ENCODE results near the gene TPPP3. TPM values are rescaled to one million over a fixed set of nuclear protein-coding genes. Genes with fewer than 3 reads are reported as not detected.

Gene TPPP3
- total RNA-seq, result 123 TPM
- long read RNA-seq, transcript TPPP3-202 (4 exons, 1,058 nt), result major isoform, 56 of 71 reads
- long read RNA-seq, partial matches to known transcripts, result 10 of 71 reads
- long read RNA-seq, other reads (novel, unspliced or antisense), result 2 of 71 reads

DNA sequence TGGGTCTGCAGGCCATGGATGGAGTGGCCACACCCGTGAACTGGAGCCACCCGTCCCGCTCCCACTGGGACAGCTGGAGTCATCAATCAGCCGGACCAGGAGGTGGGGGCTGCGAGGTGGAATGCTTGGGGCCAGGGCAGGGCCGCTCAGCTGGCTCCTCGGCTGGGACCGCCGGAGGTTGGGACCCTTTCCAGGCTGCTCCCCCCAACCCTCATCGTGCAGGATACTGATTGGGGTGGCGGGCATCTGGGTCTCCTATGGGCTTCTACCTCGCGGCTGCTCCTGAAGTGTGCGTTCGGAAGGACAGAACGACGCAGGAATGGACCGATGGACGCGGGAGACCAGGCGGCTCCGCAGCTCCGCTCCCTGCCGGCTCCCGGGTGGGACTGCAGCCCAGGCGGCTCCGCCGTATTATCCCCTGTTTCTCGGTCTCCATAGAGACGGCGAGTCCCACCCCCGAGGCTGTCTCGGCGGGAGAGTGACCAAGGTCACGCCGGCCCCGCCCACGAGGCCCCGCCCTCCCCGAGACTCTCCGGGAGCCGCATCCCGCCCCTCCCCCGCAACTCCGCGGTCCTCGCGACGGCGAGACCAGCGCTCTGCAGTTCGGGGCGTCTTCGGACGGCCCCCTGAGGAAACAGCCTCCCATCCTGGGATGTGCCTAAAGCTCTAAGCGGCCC, at the start of gene TPPP3:
Gene TPPP3, minus strand, starts transcription at position 388 of the 677 bp plus-strand sequence. CDS start 2,387 bp downstream, outside the sequence.
- intact Hi-C loops (cut with DNase I), result no loop called here

GRCh38 chr16:67442581-67443255, 49.4 kb upstream of the TPPP3 start:
- ATAC-seq (no peak), DNase-seq (no peak)
- H3K4me1 ChIP-seq, result peaks cover 65% of the 10 kb centered on the region
- H3K4me3 ChIP-seq, result no peak overlapping the region
- H3K36me3 ChIP-seq, result peaks cover 95% of the 10 kb centered on the region
- peak overlapping the region; percentile 38 for H3K27ac ChIP-seq
- TF ChIP-seq, protein P1, sequence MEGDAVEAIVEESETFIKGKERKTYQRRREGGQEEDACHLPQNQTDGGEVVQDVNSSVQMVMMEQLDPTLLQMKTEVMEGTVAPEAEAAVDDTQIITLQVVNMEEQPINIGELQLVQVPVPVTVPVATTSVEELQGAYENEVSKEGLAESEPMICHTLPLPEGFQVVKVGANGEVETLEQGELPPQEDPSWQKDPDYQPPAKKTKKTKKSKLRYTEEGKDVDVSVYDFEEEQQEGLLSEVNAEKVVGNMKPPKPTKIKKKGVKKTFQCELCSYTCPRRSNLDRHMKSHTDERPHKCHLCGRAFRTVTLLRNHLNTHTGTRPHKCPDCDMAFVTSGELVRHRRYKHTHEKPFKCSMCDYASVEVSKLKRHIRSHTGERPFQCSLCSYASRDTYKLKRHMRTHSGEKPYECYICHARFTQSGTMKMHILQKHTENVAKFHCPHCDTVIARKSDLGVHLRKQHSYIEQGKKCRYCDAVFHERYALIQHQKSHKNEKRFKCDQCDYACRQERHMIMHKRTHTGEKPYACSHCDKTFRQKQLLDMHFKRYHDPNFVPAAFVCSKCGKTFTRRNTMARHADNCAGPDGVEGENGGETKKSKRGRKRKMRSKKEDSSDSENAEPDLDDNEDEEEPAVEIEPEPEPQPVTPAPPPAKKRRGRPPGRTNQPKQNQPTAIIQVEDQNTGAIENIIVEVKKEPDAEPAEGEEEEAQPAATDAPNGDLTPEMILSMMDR (IDR thresholded peaks at IDR 0.05), result no peak
- no peaks in the 10 kb centered on the region for H3K27me3 ChIP-seq (ENCODE audit: low read depth)
- intact Hi-C loops (cut with DNase I), result no loop called here
- no peaks in the 10 kb centered on the region for H3K9me3 ChIP-seq

More for the DNA sequence above, at the start of gene TPPP3:
- peaks cover 7% of the 10 kb centered on the region for H3K27me3 ChIP-seq (ENCODE audit: low read depth)
- peak within 1 kb of the TSS; percentile 58 for H3K4me3 ChIP-seq
- TF ChIP-seq, protein P1 (IDR thresholded peaks at IDR 0.05), result peak; percentile 73
- peaks cover 77% of the 10 kb centered on the region for H3K4me1 ChIP-seq
- H3K27ac ChIP-seq, result peak within 1 kb of the TSS; percentile 76
- DNase-seq (peak; percentile 91), ATAC-seq (peak; percentile 86)
- H3K36me3 ChIP-seq, result no peaks in the 10 kb centered on the region
- H3K9me3 ChIP-seq, result no peaks in the 10 kb centered on the region

- intact Hi-C loops (cut with DNase I), result no loop called here
- H3K27me3 ChIP-seq (ENCODE audit: low read depth), result no peaks in the 10 kb centered on the region
- H3K27ac ChIP-seq, result no peak overlapping the region
- ATAC-seq (peak in 1 of 2 donors; percentile 4), DNase-seq (no peak)
- no peak overlapping the region for H3K4me3 ChIP-seq
- TF ChIP-seq, protein P1 (IDR thresholded peaks at IDR 0.05), result no peak
- H3K9me3 ChIP-seq, result no peaks in the 10 kb centered on the region
- peaks cover 57% of the 10 kb centered on the region for H3K4me1 ChIP-seq
- H3K36me3 ChIP-seq, result peaks cover 95% of the 10 kb centered on the region
Observed at GRCh38 chr16:67441907-67442306, 48.6 kb upstream of the TPPP3 start.

- peak; percentile 86 for DNase-seq
- H3K4me1 ChIP-seq, result peaks cover 51% of the 10 kb centered on the region
- no peaks in the 10 kb centered on the region for H3K9me3 ChIP-seq
- H3K4me3 ChIP-seq, result no peak overlapping the region
- H3K27ac ChIP-seq, result peak overlapping the region; percentile 27
- intact Hi-C loops (cut with DNase I), result no loop called here
- ATAC-seq, result peak; percentile 81 to 82
- TF ChIP-seq, protein P1 (IDR thresholded peaks at IDR 0.05), result no peak
- peaks cover 99% of the 10 kb centered on the region for H3K36me3 ChIP-seq
- H3K27me3 ChIP-seq (ENCODE audit: low read depth), result no peaks in the 10 kb centered on the region
Observed at GRCh38 chr16:67441271-67441753, 48.0 kb upstream of the TPPP3 start.

DNA sequence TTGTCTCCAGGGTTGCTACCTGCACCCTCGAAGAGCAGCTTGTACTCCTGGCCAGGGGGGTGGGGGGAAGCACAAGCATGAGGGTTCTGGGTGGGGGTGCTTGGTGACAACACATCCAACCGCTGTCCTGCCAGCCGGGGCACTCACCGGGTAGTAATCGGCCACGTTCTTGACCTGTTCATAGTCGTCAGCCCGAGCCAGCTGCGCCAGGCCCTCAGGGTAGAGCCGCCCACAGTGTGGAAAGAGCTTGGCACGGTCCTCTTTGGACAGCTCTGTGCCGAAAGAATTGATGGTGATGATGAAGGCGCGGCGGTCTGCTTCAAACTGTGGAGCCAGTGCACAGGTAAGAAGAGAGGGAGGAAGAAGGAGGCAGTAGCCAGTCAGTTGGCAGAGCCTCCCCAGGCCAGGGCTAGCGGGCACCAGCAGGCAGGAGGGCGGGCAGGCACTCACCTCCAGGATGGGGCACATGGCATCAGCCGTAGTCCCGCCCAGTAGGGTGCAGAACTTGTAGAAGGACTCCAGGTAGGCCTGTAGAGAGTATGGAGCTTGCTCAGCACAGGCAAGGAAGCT, 45.6 kb upstream of the TPPP3 start:
- TF ChIP-seq, protein P1 (IDR thresholded peaks at IDR 0.05), result no peak
- no peak overlapping the region for H3K27ac ChIP-seq
- H3K4me1 ChIP-seq, result peaks cover 27% of the 10 kb centered on the region
- DNase-seq (no peak), ATAC-seq (no peak)
- intact Hi-C loops (cut with DNase I), result no loop called here
- no peak overlapping the region for H3K4me3 ChIP-seq
- H3K36me3 ChIP-seq, result peaks cover 76% of the 10 kb centered on the region
- H3K27me3 ChIP-seq (ENCODE audit: low read depth), result no peaks in the 10 kb centered on the region
- H3K9me3 ChIP-seq, result no peaks in the 10 kb centered on the region

Measured in lower lobe of right lung (tissue), 2 donors.